Progenitor cell of endocrine pancreas (in vitro differentiated cells): ENCODE measurements around the gene NBAS. TPM values are rescaled to one million over a fixed set of nuclear protein-coding genes. Genes with fewer than 3 reads are reported as not detected.
A peak's percentile ranks its signal among the peaks of the same experiment; 100 is the strongest.
"Not testable (repeated sequence)": the region's sequence is repeated elsewhere in the genome, so short reads cannot be mapped to it uniquely, and the experiment has no call there.

Source experiments
- DNase-seq: peaks from one replicate; pipeline ENCODE4 v3.0.0; 2021; ENCODE audit warnings: low spot score; ENCODE audit not compliant: unreplicated experiment
- H3K27ac Mint-ChIP-seq: 2 replicates; pipeline ENCODE4 v1.8.0; 2021; ENCODE audit warnings: mild to moderate bottlenecking, moderate library complexity, mixed read lengths
- H3K27me3 Mint-ChIP-seq: 2 replicates; pipeline ENCODE4 v1.8.0; 2021; ENCODE audit warnings: mixed read lengths
- H3K36me3 Mint-ChIP-seq: 2 replicates; pipeline ENCODE4 v1.8.0; 2022; ENCODE audit warnings: mixed read lengths; ENCODE audit not compliant: insufficient read depth
- H3K4me1 Mint-ChIP-seq: 2 replicates; pipeline ENCODE4 v1.8.0; 2021; ENCODE audit warnings: low read depth, mixed read lengths
- H3K4me3 Mint-ChIP-seq: 2 replicates; pipeline ENCODE4 v1.8.0; 2021; ENCODE audit warnings: low read depth, mild to moderate bottlenecking, moderate library complexity, mixed read lengths
- H3K9me3 Mint-ChIP-seq: 2 replicates; pipeline ENCODE4 v1.8.0; 2021; ENCODE audit warnings: low read depth, mixed read lengths
- total RNA-seq: library from RNA; stranded (reverse); gene quantifications from 2 replicates; pipeline ENCODE4 v1.2.1, GENCODE V29; 2021
- TF ChIP-seq, protein P1 (sequence below): fragments of 200-600 bp; sonication (generic); IDR thresholded peaks from one replicate; pipeline ENCODE4 v1.5.0; 2021; ENCODE audit warnings: antibody characterized with exemption, mild to moderate bottlenecking; ENCODE audit not compliant: unreplicated experiment

The NBAS gene
- total RNA-seq, 1 donor from 2014 or later, result 63.0 TPM

DNA sequence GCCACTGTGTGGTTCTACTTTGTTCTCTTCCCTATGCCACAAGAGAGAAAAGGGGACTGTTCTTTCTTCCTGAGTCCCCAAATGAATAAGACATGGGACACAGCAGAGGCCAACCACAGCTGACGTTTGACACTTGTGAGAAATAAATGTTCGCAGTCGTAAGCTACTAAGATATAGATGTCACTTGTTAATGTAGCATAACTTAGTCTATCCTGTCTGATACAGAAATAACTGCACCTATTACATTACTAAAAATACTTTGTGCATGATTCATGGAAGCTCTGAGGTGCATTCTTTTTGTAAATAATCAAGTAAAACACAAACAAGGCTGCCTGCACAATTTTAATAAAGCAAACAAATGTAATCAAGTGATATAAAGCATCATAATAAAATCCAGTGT lies 148.8 kb downstream of the NBAS start:
- DNase-seq, result no peak
- Mint-ChIP-seq H3K9me3 (no peaks in the 10 kb centered on the region), H3K4me1 (no peaks in the 10 kb centered on the region), H3K27me3 (no peaks in the 10 kb centered on the region), H3K4me3 (no peak overlapping the region), H3K36me3 (peaks cover 10% of the 10 kb centered on the region), H3K27ac (no peak overlapping the region)
- TF ChIP-seq, protein P1, sequence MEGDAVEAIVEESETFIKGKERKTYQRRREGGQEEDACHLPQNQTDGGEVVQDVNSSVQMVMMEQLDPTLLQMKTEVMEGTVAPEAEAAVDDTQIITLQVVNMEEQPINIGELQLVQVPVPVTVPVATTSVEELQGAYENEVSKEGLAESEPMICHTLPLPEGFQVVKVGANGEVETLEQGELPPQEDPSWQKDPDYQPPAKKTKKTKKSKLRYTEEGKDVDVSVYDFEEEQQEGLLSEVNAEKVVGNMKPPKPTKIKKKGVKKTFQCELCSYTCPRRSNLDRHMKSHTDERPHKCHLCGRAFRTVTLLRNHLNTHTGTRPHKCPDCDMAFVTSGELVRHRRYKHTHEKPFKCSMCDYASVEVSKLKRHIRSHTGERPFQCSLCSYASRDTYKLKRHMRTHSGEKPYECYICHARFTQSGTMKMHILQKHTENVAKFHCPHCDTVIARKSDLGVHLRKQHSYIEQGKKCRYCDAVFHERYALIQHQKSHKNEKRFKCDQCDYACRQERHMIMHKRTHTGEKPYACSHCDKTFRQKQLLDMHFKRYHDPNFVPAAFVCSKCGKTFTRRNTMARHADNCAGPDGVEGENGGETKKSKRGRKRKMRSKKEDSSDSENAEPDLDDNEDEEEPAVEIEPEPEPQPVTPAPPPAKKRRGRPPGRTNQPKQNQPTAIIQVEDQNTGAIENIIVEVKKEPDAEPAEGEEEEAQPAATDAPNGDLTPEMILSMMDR, result no peak

- H3K9me3 Mint-ChIP-seq, result no peaks in the 10 kb centered on the region
- H3K4me3 Mint-ChIP-seq, result no peak overlapping the region
- TF ChIP-seq, protein P1, result no peak
- no peaks in the 10 kb centered on the region for H3K27me3 Mint-ChIP-seq
- H3K4me1 Mint-ChIP-seq, result no peaks in the 10 kb centered on the region
- no peak for DNase-seq
- peak overlapping the region; percentile 85 for H3K27ac Mint-ChIP-seq
- peaks cover 11% of the 10 kb centered on the region for H3K36me3 Mint-ChIP-seq
Measured at GRCh38 chr2:15410884-15411283, 150.2 kb downstream of the NBAS start.

- Mint-ChIP-seq H3K9me3 (no peaks in the 10 kb centered on the region), H3K36me3 (peaks cover 15% of the 10 kb centered on the region), H3K4me3 (no peak overlapping the region), H3K4me1 (no peaks in the 10 kb centered on the region), H3K27ac (no peak overlapping the region), H3K27me3 (no peaks in the 10 kb centered on the region)
- TF ChIP-seq, protein P1, result no peak
- DNase-seq, result no peak
Measured at GRCh38 chr2:15408759-15409158, 152.4 kb downstream of the NBAS start.

GRCh38 chr2:15407666-15408065 lies 153.5 kb downstream of the NBAS start:
- Mint-ChIP-seq H3K9me3 (no peaks in the 10 kb centered on the region), H3K27me3 (no peaks in the 10 kb centered on the region), H3K4me3 (no peak overlapping the region), H3K27ac (no peak overlapping the region), H3K36me3 (peaks cover 14% of the 10 kb centered on the region), H3K4me1 (no peaks in the 10 kb centered on the region)
- no peak for DNase-seq
- TF ChIP-seq, protein P1, result no peak

- not testable (repeated sequence) for H3K27ac Mint-ChIP-seq, H3K27me3 Mint-ChIP-seq, DNase-seq, H3K4me3 Mint-ChIP-seq, H3K9me3 Mint-ChIP-seq, H3K4me1 Mint-ChIP-seq
- peaks cover 12% of the 10 kb centered on the region for H3K36me3 Mint-ChIP-seq
Measured at GRCh38 chr2:15404511-15404910, 156.6 kb downstream of the NBAS start.

GRCh38 chr2:15400240-15400826 lies 160.8 kb downstream of the NBAS start:
- H3K36me3 Mint-ChIP-seq, result peaks cover 11% of the 10 kb centered on the region
- H3K9me3 Mint-ChIP-seq, result no peaks in the 10 kb centered on the region
- no peaks in the 10 kb centered on the region for H3K27me3 Mint-ChIP-seq
- TF ChIP-seq, protein P1, result no peak
- H3K4me3 Mint-ChIP-seq, result no peak overlapping the region
- no peak for DNase-seq
- no peak overlapping the region for H3K27ac Mint-ChIP-seq
- H3K4me1 Mint-ChIP-seq, result peaks cover 3% of the 10 kb centered on the region
